GM12878 (cell line): ENCODE data around the gene ADPRHL1. TPM values are rescaled to one million over a fixed set of nuclear protein-coding genes. Genes with fewer than 3 reads are reported as not detected.
A peak's percentile ranks its signal among the peaks of the same experiment; 100 is the strongest.

Experiments
- ATAC-seq: fragments of 200-7000 bp; cut with Tn5 transposase; 3 replicates; pipeline ENCODE4 v1.9.1; 2020; ENCODE audit warnings: mild to moderate bottlenecking, moderate library complexity
- BruUV-seq: library from RNA; stranded (reverse); fragments of 400-500 nt; replicated peaks from 2 replicates; lab custom pipeline; 2021; lab: Mats Ljungman, UMichigan
- CTCF ChIA-PET: fragments of 300-600 bp; sonication (Branson Sonifier 250); formaldehyde crosslinking; extraction: SDS; loops from one replicate; lab custom pipeline; 2021; ENCODE audit warnings: inconsistent platforms; lab: Yijun Ruan, JAX
- POLR2A ChIA-PET: fragments of 350-600 bp; formaldehyde crosslinking; extraction: SDS; loops from one replicate; lab custom pipeline; 2021; ENCODE audit warnings: inconsistent platforms; lab: Charles Lee
- RAD21 ChIA-PET: fragments of 300-600 bp; sonication (Branson Sonifier 250); formaldehyde crosslinking; loops from one replicate; lab custom pipeline; 2023; ENCODE audit warnings: antibody characterized with exemption; ENCODE audit not compliant: unreplicated experiment; lab: Charles Lee
- SMC1A ChIA-PET: fragments of 300-600 bp; sonication (Branson Sonifier 250); formaldehyde crosslinking; loops from one replicate; lab custom pipeline; 2023; ENCODE audit not compliant: unreplicated experiment, uncharacterized antibody; lab: Charles Lee
- DNase-seq: peaks from one replicate; pipeline ENCODE4 v3.0.0-alpha.2; 2011; ENCODE audit warnings: low read depth, low spot score
- FAIRE-seq: peaks from 3 replicates; lab custom pipeline; 2011; peaks lifted over from hg19 to GRCh38; lab: Jason Lieb, UNC
- H2AFZ ChIP-seq: 2 replicates; pipeline ENCODE4 v1.6.0; 2011; ENCODE audit warnings: low read depth, low read length, control low read depth; ENCODE audit not compliant: control insufficient read depth
- H3K27ac ChIP-seq: 2 replicates; pipeline ENCODE4 v1.5.1; 2011; ENCODE audit warnings: control low read depth; ENCODE audit not compliant: control insufficient read depth, insufficient read depth
- H3K27me3 ChIP-seq, 2 experiments: replicated peaks in 1 of 2; 2 replicates each; pipeline versions ENCODE4 v1.6.0 to v1.6.1; 2011; ENCODE audit warnings: low read length in 1 of 2; ENCODE audit not compliant: control insufficient read depth in 2 of 2, insufficient read depth in 2 of 2
- H3K36me3 ChIP-seq, 2 experiments: 2 replicates each; pipeline ENCODE4 v1.5.1; 2011; ENCODE audit warnings: low read length in 1 of 2; ENCODE audit not compliant: control insufficient read depth in 2 of 2, insufficient read depth in 2 of 2
- H3K4me1 ChIP-seq: 2 replicates; pipeline ENCODE4 v1.6.1; 2011; ENCODE audit warnings: mild to moderate bottlenecking, low read length, moderate library complexity, mixed read lengths; ENCODE audit not compliant: control insufficient read depth, insufficient read depth
- H3K4me2 ChIP-seq: 2 replicates; pipeline ENCODE4 v1.6.0; 2011; ENCODE audit warnings: control low read depth; ENCODE audit not compliant: control insufficient read depth, insufficient read depth
- H3K4me3 ChIP-seq: fragments of 200-600 bp; sonication (generic); 2 replicates; pipeline ENCODE4 v1.5.1; 2016
- H3K79me2 ChIP-seq: 2 replicates; pipeline ENCODE4 v1.6.0; 2011; ENCODE audit warnings: low read length; ENCODE audit not compliant: control insufficient read depth, insufficient read depth
- H3K9ac ChIP-seq: 2 replicates; pipeline ENCODE4 v1.8.0; 2011; ENCODE audit warnings: low read length, control low read depth, mixed read lengths; ENCODE audit not compliant: control insufficient read depth, insufficient read depth
- H3K9me3 ChIP-seq: replicated peaks from 3 replicates; pipeline ENCODE4 v1.5.1; 2011; ENCODE audit warnings: mild to moderate bottlenecking, low read length; ENCODE audit not compliant: control insufficient read depth, insufficient read depth
- H4K20me1 ChIP-seq: 2 replicates; pipeline ENCODE4 v1.6.0; 2011; ENCODE audit not compliant: control insufficient read depth, insufficient read depth
- CHD4 ChIP-seq: fragments of 200-600 bp; sonication (generic); IDR thresholded peaks from 2 replicates; pipeline ENCODE4 v1.6.1; 2016; ENCODE audit warnings: mild to moderate bottlenecking
- SIX5 ChIP-seq: IDR thresholded peaks from 2 replicates; pipeline ENCODE4 v1.6.1; 2011; ENCODE audit warnings: mild to moderate bottlenecking, low read depth, low read length, moderate library complexity; ENCODE audit not compliant: severe bottlenecking
- WGBS: methylation state at CpG from one replicate; pipeline ENCODE4 v1.1.6; 2016; ENCODE audit warnings: low lambda C conversion rate; ENCODE audit not compliant: insufficient replicate concordance, insufficient coverage; ENCODE audit errors: missing lambda C conversion rate; 5-methylcytosine and 5-hydroxymethylcytosine counted together
- in situ Hi-C: fragments of 300-500 bp; cut with MboI; formaldehyde crosslinking; loops from 9 replicates; pipeline ENCODE4 v1.14.3; 2018; ENCODE audit warnings: mixed read lengths
- intact Hi-C: fragments of 100-400 bp; cut with micrococcal nuclease; formaldehyde crosslinking; loops from one replicate; pipeline ENCODE4 v1.14.2; 2022; ENCODE audit not compliant: unreplicated experiment
- polyA plus RNA-seq, 11 experiments: library from polyadenylated mRNA; depleted of rRNA in 4 of 11; unstranded in 6 of 11; stranded (reverse) in 5 of 11; fragments of >200 nt; fragmentation: Nextera tagmentation in 4 of 11; fragmentation: Illumina TruSeq in 1 of 11; extraction: Ambion mirVana in 4 of 11; extraction: Trizol in 1 of 11; gene quantifications; 1 replicate in 1 of 11; 2 replicates in 10 of 11; pipeline versions ENCODE4 v1.2.1 to v1.2.3, GENCODE V29; 2011 to 2016; ENCODE audit warnings: inconsistent platforms in 2 of 11, missing spikeins in 2 of 11, low read depth in 1 of 11
- total RNA-seq, 4 experiments: library from RNA; depleted of rRNA in 3 of 4; stranded (reverse); fragments of >200 nt in 3 of 4; fragmentation: Illumina TruSeq in 1 of 4; extraction: Trizol in 1 of 4; gene quantifications; 2 replicates each; pipeline versions ENCODE4 v1.2.1 to v1.2.3, GENCODE V29; 2013 to 2021
- TF ChIP-seq, protein P1 (sequence below): IDR thresholded peaks from 2 replicates; pipeline ENCODE4 v1.6.1; 2011; ENCODE audit warnings: mild to moderate bottlenecking, low read depth, low read length, moderate library complexity; ENCODE audit not compliant: insufficient replicate concordance

Gene ADPRHL1
- total and polyA plus RNA-seq, 10 of the 15 experiments (the other 5 are each of a cell fraction or from before 2014, with no cell fraction given): 0.05 to 1.9 (median 1.0) TPM

DNA sequence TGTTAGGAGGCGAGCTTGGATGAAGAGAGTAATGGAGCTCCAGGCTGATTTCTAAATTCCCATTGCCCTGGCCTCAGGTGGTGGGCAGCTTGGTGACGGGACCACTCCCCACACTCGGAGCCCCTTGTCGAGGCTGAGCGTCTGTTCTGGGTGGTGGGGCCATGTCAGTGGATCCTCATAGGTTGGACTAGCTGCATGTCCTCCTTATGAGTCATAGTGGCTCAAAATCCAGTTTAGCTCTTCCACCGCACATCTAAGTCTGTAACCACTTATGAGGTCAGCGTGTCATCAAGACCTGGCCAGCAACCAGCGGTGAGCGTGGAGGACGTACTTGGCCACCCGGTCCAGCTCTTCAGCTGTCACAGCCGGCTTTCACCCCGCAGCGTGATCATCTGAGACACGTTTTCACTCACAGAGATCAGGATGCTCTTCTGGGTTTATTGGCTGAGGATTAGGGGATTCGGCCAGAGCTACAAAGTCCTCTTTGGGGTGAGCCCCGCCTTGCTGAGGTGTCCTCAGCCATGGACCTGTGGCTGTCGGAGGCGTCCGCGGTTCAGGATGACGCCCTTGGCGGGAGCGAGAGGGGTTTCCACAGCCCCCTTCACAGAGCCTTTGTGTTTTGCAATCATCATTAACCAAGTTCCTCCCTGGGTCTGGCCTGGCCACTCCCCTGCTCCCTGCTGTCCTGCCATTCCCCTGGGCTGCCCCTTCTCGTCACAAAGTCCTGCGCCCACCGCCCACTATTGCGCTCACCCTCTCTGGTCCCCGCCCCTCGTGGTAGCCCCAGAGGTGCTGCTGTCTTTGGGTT is 41.9 kb downstream of the ADPRHL1 start:
- in situ Hi-C loops (no loop called here), intact Hi-C loops (no loop called here)
- SMC1A ChIA-PET: no interaction called here
- H3K9ac ChIP-seq: no peak overlapping the region
- WGBS: 69% methylated on average over 29 of the region's 30 CpGs
- no peak overlapping the region for H3K4me3 ChIP-seq
- no peaks in the 10 kb centered on the region for H4K20me1 ChIP-seq
- POLR2A ChIA-PET: no interaction called here
- H3K27ac ChIP-seq: no peak overlapping the region
- no peak overlapping the region for H2AFZ ChIP-seq
- H3K27me3 ChIP-seq: no peaks in the 10 kb centered on the region
- H3K36me3 ChIP-seq: no peaks in the 10 kb centered on the region
- no peak overlapping the region for H3K4me2 ChIP-seq
- DNase-seq (no peak), FAIRE-seq (no peak), ATAC-seq (no peak)
- no TSS peak for BruUV-seq
- H3K79me2 ChIP-seq: no peaks in the 10 kb centered on the region
- H3K9me3 ChIP-seq: no peaks in the 10 kb centered on the region
- RAD21 ChIA-PET: no interaction called here
- CTCF ChIA-PET: no interaction called here
- TF ChIP-seq SIX5: no peak
- TF ChIP-seq, protein P1, sequence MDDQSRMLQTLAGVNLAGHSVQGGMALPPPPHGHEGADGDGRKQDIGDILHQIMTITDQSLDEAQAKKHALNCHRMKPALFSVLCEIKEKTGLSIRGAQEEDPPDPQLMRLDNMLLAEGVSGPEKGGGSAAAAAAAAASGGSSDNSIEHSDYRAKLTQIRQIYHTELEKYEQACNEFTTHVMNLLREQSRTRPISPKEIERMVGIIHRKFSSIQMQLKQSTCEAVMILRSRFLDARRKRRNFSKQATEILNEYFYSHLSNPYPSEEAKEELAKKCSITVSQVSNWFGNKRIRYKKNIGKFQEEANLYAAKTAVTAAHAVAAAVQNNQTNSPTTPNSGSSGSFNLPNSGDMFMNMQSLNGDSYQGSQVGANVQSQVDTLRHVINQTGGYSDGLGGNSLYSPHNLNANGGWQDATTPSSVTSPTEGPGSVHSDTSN: peak; percentile 22
- TF ChIP-seq, all 136 proteins: peak for 1
- no peaks in the 10 kb centered on the region for H3K4me1 ChIP-seq

DNA sequence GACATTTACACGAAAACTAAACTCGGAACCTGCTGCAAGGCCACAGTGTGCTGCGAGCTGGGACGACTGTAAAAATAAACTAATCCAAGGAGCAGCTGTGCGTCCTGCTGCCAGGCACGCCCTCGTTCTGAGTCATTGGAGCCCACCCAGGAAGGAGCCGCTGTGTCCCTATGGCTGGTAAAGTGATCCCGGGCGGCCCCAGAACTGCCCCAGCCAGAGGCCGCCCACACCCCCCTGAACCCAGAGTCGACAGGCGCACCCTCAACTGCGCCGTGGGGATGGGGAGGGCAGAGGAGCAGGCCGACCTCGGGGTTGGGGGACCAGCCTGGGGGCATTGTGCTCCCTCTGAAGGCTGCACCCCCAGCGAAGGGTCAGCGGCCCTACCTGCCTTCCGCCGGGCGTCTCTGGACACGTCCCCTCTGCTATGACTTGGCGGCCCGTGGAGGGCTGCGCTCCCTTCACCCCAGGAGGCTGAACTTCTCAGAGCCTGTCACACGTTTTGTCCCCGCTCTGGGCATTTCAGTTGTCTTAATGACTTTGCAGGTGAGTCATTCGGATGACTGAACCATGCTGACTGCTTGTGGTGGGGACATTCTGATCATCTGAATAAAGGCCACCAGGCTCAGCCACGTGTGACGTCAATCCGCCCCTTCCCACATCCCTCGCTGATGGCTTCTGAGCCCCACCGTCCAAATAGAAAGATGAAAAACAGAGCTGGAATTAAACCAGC is 42.7 kb downstream of the ADPRHL1 start:
- 51% methylated on average over 32 of the region's 34 CpGs for WGBS
- ATAC-seq: no peak
- Histone ChIP-seq H3K9me3 (no peaks in the 10 kb centered on the region), H3K9ac (no peak overlapping the region), H3K79me2 (no peaks in the 10 kb centered on the region), H3K27me3 (no peaks in the 10 kb centered on the region), H4K20me1 (no peaks in the 10 kb centered on the region), H3K4me1 (no peaks in the 10 kb centered on the region), H3K27ac (no peak overlapping the region), H3K4me3 (no peak overlapping the region), H2AFZ (no peak overlapping the region), H3K36me3 (no peaks in the 10 kb centered on the region), H3K4me2 (no peak overlapping the region)
- ChIA-PET POLR2A (no interaction called here), CTCF (no interaction called here), RAD21 (no interaction called here), SMC1A (no interaction called here)
- DNase-seq: no peak
- TF ChIP-seq CHD4: no peak
- in situ Hi-C loops (no loop called here), intact Hi-C loops (no loop called here)
- BruUV-seq: no TSS peak
- no peak for FAIRE-seq
